Right kidney (tissue), 1 donor: ENCODE measurements around the gene TMEM43.

ENCODE experiments used
- DNase-seq: peaks from one replicate; pipeline ENCODE4 v3.0.0-alpha.2; 2016

Gene TMEM43

GRCh38 chr3:14177580-14178246 lies 52.9 kb downstream of the TMEM43 start:
- no peak for DNase-seq

DNA sequence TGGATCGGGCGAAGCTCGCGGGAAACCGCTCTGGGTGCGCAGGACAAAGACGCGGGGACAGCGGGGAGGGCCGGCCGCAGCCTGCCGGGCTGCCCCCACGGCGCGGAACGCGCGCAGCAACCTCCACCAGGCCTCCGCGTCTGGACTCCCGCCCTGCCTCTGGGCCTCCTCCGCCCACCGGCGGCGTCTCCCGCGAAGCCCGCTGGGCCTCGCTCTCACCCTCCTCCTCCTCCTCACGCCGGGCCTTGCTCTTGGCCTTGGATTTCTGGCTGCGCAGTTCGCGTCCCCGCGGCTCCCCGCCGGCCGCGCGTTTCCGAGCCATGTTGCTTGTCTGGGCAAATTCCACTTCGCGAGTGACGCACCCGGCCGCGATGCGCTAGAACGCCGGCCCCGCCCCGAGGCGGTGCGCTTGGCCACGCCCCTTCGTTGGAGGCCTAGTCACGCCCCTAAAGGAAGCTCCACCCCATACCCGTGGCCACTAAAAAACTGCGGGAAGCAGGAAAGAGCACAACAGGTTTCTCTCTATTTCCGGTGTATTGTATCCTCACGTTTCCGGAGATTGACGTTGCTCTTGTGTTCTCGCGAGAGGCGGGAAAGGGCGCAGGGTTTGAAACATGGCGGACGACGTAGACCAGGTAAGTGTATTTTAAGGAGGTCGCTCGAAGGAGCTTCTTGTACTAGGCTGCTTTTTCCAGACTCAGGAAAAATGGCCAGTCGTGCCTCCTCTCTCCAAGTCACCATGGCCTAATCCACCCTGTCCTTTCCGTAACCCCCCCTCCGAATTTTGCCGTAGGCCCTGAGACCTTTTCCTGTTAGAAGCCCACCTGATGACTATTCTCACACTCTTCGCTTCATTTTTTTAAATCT lies 53.6 kb downstream of the TMEM43 start, which contains the start of the genes LSM3 and XPC:
Gene LSM3 (plus strand): TSS at position 571 of the 867 bp plus-strand sequence. CDS start 44 bp downstream, at position 615.
Gene XPC (minus strand): TSS at position 355 of the 867 bp plus-strand sequence. CDS start 33 bp downstream, at position 322.
- peak; percentile 99 for DNase-seq

DNA sequence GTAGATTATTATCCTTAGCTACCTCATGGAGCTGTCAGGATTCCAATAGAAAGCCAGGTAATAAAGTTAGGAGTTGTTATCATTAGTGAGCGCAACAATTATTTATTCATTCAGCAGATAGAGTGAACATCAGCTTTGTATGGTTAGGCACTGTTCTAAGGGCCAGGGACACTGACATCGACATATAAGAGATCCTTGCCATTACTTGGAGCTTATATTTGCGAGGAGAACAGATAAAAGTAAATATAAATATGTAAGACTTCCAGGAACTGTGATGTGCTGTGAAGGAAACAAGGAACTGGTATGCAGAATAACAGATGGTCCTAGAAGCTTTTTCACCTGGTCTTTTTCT lies 54.2 kb downstream of the TMEM43 start:
- no peak for DNase-seq

DNA sequence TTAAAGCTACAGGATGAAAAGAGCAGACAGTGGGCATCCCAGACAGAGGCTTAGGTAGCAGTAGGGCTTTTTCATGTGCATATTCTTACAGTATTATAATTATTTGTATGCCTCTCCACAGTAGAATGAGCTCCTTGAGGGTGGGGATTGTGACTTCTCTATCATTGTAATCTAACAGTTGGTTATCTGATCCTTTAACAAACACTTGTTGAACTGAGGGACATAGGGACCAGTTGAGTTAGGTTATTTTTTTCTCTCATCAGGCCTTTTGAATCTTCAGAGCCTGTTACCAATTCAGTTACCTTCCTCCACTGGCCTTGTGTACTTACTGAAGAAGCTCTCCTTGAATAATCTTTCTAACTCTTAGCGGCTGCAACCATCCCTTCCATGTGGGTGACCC lies 54.9 kb downstream of the TMEM43 start:
- DNase-seq: no peak

DNA sequence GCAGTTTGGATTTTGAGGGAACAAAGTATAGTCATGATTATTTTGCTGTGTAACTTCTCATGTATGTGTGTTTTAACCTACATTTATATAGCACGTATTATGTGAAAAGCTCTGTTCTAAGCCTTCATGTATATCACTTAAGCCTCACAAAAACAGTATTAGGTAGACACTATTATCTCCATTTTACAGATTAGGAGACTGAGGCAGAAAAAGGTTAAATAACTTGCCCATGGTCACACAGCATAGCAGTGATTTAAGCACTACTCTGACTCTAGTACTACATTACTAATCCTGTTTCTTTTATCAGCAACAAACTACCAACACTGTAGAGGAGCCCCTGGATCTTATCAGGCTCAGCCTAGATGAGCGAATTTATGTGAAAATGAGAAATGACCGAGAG lies 56.4 kb downstream of the TMEM43 start:
- DNase-seq: no peak

GRCh38 chr3:14183015-14183577 lies 58.2 kb downstream of the TMEM43 start:
- DNase-seq: no peak

DNA sequence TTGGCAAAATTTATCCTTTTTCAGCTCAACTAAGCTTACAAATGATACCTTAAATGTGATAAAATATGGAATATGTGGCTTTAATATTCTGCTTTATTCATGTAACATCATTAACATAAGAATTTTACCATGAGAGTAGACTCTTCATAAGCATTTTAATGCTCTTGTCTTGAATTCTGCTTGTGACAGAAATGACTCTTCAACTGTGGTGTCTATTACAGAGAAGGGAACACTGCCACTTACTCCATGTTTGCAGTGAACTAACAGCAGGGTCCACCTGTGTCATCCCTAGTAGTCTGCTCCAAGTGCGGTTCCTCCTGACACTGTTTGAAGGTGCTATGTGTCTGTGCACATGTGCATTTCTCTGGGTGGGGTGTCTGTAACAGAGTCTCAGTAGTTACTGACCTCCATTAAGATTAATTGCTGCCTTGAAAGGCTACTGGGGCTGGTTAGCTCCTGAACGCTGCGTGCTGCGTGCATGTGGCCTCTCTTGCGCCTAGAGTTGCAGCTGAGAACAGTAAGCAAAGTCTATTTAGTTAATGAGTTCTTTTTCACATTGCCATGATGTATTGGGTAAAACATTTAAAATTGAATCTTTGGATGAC lies 62.1 kb downstream of the TMEM43 start:
- no peak for DNase-seq

GRCh38 chr3:14188041-14188754 lies 63.3 kb downstream of the TMEM43 start:
- DNase-seq: no peak
